ENCODE results near the gene SERP2. TPM values are rescaled to one million over a fixed set of nuclear protein-coding genes. Genes with fewer than 3 reads are reported as not detected.
A peak's percentile ranks its signal among the peaks of the same experiment; 100 is the strongest.

Gene SERP2
- total RNA-seq, 1 donor from 2014 or later, result 1.5 TPM

DNA sequence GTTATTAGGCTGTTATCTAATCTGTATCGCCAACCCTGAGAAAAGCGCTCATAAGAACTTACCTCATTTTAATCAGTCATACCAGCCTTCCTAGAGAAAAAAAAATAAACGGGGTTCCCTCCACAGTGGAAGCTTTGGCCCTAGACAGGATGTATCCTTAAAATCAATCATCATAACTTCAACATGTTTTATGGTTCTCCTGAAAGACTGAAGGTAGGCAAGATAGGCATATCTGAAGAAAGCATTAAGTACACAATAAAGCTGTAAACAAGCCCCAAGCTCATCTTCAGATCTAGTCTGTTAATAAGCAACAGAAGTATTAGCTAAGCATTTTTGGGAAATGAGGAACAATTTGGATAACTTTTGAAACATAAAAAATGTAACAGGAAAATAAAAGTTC lies 18.7 kb upstream of the SERP2 start:
- DNase-seq (ENCODE audit: low spot score), result no peak
- no peak for ATAC-seq

- ATAC-seq (no peak), DNase-seq (ENCODE audit: low spot score) (no peak)
These were observed 18.0 kb upstream of the SERP2 start for GRCh38 chr13:44355621-44356020.

DNA sequence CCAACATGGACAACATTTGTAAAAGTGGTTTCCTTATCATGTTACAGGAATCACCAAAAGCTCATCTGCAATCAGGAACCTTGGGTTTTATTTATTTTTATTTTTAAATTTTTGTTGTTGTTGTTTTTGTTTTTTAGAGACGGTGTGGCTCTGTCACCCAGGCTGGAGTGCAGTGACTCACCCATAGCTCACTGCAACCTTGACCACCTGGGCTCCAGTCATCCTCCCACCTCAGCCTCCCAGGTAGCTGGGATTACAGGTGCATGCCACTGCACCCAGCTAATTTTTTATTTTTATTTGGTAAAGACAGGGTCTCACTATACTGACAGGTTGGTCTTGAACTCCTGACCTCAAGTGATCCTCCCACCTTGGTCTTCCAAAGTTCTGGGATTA lies 13.6 kb upstream of the SERP2 start:
- no peak for DNase-seq (ENCODE audit: low spot score)
- ATAC-seq, result no peak

DNA sequence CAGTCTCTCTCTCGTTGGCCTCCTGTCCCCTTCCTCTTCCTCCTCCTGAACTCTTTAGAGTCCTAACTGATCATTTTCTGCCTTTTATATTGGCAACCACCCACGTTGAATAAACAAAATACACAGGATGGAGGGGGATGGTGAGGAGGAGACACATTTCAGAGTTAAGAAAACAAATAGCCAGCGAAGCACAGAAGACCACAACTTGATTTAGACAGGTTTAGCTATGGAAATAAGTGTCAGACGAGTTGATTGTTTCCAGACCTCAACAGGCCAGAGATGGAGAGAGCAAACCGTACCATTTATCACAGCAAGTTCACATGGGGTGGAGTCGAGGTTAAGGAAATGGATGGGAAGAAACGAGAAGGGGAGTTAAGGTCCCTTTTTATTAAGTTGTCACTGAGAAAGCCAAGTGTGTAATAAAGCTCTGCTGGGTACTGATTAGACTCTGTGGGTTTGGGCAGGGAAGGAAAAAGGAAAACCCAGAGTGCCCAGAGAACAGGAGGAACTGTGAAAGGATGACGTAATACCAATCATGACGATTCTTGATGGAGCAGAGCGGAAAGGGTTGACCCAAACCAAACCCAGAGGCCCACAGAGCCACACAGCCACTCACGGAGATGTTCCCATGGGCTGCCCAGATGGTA lies 11.1 kb upstream of the SERP2 start:
- ATAC-seq, result no peak
- DNase-seq (ENCODE audit: low spot score), result no peak

DNA sequence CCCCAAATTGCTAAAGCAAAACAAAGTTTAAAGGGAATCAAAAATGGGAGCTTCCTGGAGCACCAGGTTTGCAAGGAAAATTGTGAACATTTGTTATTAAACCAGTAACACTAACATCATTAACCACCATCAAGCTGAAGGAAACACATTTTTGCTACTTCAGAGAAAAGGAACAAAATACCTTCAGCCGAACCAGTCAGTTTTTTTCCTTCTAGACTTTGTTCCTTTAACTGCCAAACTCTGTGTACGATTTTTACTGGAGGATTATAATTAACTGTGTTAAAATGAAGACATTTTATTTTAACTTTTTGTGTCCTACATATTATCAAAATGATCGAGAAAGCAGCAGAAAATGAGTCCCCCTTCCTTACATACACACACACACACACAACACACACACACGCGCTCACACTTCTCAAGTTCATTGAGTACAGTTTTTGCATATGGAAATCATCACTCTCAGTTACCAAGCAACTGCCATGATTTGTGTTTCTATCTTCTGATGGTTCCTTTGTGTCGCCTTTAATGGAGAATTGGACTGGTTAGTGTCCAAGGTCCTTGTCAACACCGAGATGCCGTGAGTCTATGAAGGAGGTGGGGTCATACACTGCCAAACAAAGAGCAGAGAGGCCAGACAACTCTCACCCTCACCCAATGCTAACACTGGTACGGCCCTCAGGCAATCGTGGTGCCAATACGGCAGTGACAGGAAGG lies 9.8 kb upstream of the SERP2 start:
- ATAC-seq (peak; percentile 8), DNase-seq (ENCODE audit: low spot score) (no peak)

DNA sequence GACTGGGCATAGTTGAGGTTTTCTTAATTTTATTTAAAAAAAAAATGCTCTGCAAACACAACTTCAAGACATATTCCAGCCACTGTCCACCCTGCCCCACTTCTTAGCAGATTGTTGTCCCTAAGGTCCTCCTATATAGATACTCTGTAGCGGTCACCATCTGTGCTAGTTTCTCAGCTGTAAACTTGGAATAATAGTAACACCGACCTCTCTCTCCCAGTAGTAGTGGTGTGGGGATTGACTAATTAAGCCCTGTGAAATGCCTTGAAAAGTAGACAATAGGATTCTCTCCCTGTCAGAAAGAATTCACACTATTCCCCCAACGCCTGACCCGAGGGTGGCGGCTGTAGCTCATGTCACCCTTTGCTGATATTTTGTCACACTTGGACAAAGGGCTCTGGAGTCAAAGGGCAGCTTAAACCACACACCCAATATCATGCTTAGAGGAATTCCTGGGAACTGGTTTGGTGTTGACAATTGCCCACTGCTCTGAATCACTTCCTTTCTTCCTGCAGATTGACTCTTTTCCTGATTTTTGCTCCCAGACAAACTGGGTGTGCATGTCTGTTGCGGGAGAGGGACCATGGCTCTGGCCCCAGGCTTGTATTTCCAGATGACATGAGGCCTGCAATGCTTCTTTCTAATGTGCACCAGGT lies 9.2 kb upstream of the SERP2 start:
- ATAC-seq (peak; percentile 95), DNase-seq (ENCODE audit: low spot score) (peak; percentile 57)

DNA sequence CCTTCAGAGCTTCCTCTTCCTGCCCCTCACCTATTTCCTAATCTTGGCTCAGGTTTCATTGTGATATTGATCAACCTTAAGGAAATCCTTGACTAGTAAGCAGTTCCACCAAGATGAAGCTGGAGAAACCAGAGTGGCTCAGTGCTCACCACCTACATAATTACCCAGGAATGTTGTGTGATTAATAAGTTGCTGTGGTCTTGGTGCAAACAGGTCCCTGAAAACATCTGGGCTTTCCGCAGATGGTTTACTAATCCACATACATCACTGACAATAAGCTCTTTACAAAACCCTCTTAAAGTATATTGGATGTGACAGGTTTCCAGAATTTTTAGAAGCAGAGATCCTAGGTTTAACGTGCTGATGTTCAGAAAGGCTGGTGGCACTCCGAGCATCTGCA lies 8.6 kb upstream of the SERP2 start:
- DNase-seq (ENCODE audit: low spot score), result no peak
- no peak for ATAC-seq

DNA sequence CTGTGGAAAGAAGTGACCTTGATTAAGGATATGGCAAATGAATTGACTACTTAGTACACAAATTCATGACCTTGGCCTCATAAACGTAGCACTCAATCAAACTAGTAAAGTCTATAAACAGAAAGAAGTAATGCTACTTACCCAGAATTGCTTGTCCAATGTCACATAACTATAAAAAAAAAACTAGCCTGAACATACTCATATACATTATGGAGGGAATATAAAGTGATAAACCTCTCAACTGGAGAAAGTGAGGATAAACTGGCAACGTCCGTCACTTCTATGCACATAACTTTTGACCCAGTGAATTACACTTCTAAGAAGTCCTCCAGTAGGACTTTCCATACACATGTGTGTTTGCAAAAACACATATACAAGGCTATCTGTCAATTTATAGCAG lies 7.7 kb upstream of the SERP2 start:
- DNase-seq (ENCODE audit: low spot score) (no peak), ATAC-seq (no peak)

- ATAC-seq, result no peak
- no peak for DNase-seq (ENCODE audit: low spot score)
These were observed 5.5 kb upstream of the SERP2 start for GRCh38 chr13:44368062-44368591.

DNA sequence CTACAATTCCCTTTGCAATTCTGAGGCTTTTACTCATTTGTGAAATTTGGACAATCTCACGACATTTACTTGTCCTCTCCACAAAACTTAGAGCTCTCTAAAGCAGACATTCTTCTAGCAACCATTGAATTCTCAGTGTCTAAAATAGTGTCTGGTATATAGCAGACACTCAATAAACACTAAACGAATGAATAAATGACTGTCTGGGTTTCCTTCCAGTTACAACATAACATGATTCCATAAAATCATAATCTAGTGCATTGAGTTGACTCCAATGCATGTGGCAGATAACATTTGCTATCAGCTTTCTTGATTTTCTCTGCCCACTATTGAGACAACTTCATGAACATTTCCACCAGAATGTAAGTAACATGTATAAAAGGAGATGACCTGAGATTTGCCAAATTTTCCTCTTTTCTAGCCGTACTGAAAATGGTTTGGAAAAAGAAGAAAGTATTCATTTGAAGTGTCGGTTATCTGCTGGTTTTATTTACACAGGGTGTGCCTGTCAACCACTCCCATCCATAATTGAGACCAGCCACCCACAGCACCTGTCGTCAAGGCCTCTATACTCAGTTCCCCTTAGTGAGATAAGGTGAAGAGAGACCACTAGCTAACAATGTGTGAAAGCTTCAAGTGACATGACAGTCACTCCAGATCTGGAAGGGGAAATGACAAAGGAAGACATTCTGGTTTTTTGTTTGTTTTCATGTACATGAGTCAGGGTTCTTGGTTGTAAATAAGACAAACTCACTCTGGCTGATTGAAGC lies 4.8 kb upstream of the SERP2 start:
- DNase-seq (ENCODE audit: low spot score), result no peak
- ATAC-seq, result no peak

DNA sequence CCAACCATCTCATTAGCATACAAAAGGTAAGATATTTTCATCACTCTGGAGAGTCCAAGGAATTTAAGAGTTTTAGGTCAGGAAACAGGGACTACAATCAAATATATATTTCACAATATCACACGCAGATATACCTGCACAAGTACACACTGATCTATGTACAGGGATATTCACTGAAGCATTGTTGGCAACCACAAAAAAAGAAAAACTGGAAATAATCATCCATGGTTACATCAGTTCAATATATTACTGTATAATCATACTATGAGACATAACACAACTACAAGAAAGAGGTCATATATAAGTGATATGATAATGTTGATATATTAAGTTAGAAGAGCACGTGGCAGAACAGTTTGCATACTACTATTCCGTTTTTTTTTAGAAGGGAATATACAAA lies 2.2 kb upstream of the SERP2 start:
- DNase-seq (ENCODE audit: low spot score) (no peak), ATAC-seq (no peak)

GRCh38 chr13:44373247-44373600 lies 400 bp upstream of the SERP2 start:
- DNase-seq (ENCODE audit: low spot score) (no peak), ATAC-seq (no peak)

DNA sequence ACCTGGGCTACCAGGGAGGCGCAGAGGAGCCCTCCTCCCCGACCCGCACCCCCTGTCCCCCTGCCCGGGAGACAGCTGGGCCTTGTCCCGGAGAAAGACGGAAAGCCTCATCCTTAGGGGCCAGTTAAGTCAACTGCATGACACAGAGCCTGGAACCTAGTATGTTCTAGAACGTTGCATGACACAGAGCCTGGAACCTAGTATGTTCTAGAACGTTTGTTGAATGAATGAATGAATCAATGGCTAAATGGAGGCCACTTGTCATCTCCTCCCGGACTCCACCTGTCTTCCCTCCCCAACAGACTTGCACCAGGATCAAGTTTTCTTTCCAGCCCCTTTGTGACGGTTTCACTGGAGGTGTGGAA lies 706 bp downstream of the SERP2 start:
- ATAC-seq (peak; percentile 51), DNase-seq (ENCODE audit: low spot score) (no peak)

- ATAC-seq, result no peak
These were observed 4.7 kb downstream of the SERP2 start for GRCh38 chr13:44378277-44378676.

DNA sequence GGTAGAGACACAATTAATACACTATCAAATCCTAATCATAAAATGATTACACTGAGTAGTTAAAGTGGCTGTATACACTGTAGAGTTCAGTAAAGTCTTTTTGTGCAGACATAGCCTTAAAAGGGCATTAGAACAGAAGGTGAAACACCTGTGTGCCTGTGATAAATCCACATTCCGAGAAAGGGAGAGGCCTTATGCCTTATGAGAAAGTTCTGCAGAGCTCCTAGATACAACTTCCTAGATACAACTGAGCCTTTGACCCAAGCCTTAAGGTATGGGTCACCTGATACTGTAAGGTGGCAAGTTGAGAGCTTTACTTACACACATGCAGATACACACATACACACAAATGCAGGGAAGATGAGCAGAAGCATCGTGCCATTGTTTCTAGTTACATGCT lies 6.3 kb downstream of the SERP2 start:
- ATAC-seq, result no peak
- no peak for DNase-seq (ENCODE audit: low spot score)

More at GRCh38 chr13:44378277-44378676, 4.7 kb downstream of the SERP2 start:
- DNase-seq (ENCODE audit: low spot score), result no peak

- no peak for ATAC-seq
- no peak for DNase-seq (ENCODE audit: low spot score)
These were observed 7.0 kb downstream of the SERP2 start for GRCh38 chr13:44380404-44381165.

DNA sequence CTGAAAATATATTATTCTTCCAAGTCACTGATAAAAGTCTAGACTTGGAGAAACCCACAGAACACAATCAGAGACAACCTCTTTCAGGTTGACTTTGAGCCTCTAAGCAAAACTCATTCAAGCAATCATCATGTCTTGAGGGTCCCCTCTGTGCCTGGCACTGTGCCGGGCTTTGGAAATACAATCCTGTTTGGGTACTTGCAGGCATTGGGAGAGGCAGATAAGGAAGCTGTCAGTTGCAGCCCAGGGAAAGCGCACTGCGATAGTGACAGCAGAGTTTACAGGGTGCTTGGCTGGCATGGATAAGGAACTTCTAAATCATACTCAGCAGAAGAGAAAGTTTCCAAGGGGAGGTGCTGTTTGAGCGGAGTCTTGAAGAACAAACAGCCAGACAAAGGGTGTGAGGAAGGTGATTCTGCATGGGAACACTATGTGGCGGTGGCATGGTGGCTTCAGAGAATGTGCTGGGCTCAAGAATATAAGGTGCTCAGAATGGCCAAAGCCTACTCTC lies 9.1 kb downstream of the SERP2 start:
- no peak for ATAC-seq
- DNase-seq (ENCODE audit: low spot score), result no peak

GRCh38 chr13:44383945-44384344 lies 10.3 kb downstream of the SERP2 start:
- no peak for DNase-seq (ENCODE audit: low spot score)
- no peak for ATAC-seq

- ATAC-seq (peak; percentile 72), DNase-seq (ENCODE audit: low spot score) (no peak)
These were observed 11.2 kb downstream of the SERP2 start for GRCh38 chr13:44384778-44385177.

- peak; percentile 63 for DNase-seq (ENCODE audit: low spot score)
- ATAC-seq, result peak; percentile 83
These were observed 11.8 kb downstream of the SERP2 start for GRCh38 chr13:44385401-44385800.
